ENCODE measurements around the gene ECSIT.
A peak's percentile ranks its signal among the peaks of the same experiment; 100 is the strongest.

The ECSIT gene

DNA sequence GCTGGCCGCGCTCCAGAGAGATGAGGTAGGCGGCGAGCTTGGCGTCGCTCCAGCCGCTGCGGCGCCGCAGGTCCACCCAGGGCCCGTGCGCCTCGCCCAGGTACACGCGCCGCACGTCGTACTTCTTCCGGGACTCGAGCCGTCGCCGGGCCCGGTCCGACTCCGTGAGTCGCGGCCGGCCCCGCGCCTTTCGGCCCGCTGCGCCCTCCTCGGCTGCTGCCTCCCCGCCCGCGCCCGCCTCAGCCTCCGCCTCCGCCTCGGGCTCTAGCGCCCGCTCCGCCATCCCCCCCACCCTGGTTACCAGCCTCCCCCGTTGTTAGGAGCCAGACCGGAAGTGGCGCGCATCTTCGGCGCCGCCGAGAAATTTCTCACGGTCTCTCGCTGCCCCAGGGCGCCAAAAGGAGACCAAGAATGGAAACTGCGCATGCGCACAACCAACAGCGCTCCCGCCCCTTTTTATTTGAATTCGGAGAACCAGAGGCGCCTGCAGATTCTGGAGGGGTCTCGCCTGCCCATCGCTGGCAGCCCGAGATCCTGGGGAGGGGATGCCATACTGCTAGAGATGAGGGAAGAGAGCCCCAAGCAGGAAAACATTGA is 23.3 kb downstream of the ECSIT start, which contains the start of gene ZNF653:
TSS of gene ZNF653 (minus strand) at position 336 of the 597 bp plus-strand sequence. CDS start at position 283, 53 bp downstream.
- DNase-seq (ENCODE audit: low read depth in 1 of 2, low spot score in 1 of 2) = peak; percentile 94 to 96
- no peak for TF ChIP-seq JUND (IDR thresholded peaks at IDR 0.05; ENCODE audit: low read depth)
- in situ Hi-C loops (cut with HindIII; ENCODE audit: low pct_unique_long_range_greater_than_20kb, low sequenced_read_pairs) = no loop called here

GRCh38 chr19:11505032-11505503 is 23.9 kb downstream of the ECSIT start:
- in situ Hi-C loops (cut with HindIII; ENCODE audit: low pct_unique_long_range_greater_than_20kb, low sequenced_read_pairs) = no loop called here
- peak; percentile 89 to 96 for DNase-seq (ENCODE audit: low read depth in 1 of 2, low spot score in 1 of 2)
- no peak for TF ChIP-seq JUND (IDR thresholded peaks at IDR 0.05; ENCODE audit: low read depth)

GRCh38 chr19:11504502-11505031 is 24.4 kb downstream of the ECSIT start:
- no peak for DNase-seq (ENCODE audit: low read depth in 1 of 2, low spot score in 1 of 2)
- in situ Hi-C loops (cut with HindIII; ENCODE audit: low pct_unique_long_range_greater_than_20kb, low sequenced_read_pairs) = no loop called here
- TF ChIP-seq JUND (IDR thresholded peaks at IDR 0.05; ENCODE audit: low read depth) = no peak

- TF ChIP-seq JUND (IDR thresholded peaks at IDR 0.05; ENCODE audit: low read depth) = no peak
- no peak for DNase-seq (ENCODE audit: low read depth in 1 of 2, low spot score in 1 of 2)
- in situ Hi-C loops (cut with HindIII; ENCODE audit: low pct_unique_long_range_greater_than_20kb, low sequenced_read_pairs) = no loop called here
Observed at GRCh38 chr19:11499890-11500420, 29.0 kb downstream of the ECSIT start.

- no peak for TF ChIP-seq JUND (IDR thresholded peaks at IDR 0.05; ENCODE audit: low read depth)
- in situ Hi-C loops (cut with HindIII; ENCODE audit: low pct_unique_long_range_greater_than_20kb, low sequenced_read_pairs) = no loop called here
- no peak for DNase-seq (ENCODE audit: low read depth in 1 of 2, low spot score in 1 of 2)
Observed at GRCh38 chr19:11499220-11499726, 29.7 kb downstream of the ECSIT start.

- in situ Hi-C loops (cut with HindIII; ENCODE audit: low pct_unique_long_range_greater_than_20kb, low sequenced_read_pairs) = no loop called here
- no peak for TF ChIP-seq JUND (IDR thresholded peaks at IDR 0.05; ENCODE audit: low read depth)
Observed at GRCh38 chr19:11496391-11497163, 32.4 kb downstream of the ECSIT start.

GRCh38 chr19:11495885-11496284 is 33.0 kb downstream of the ECSIT start:
- no peak for DNase-seq (ENCODE audit: low read depth in 1 of 2, low spot score in 1 of 2)

More at GRCh38 chr19:11496391-11497163, 32.4 kb downstream of the ECSIT start:
- peak in 1 of 2 experiments; percentile 75 for DNase-seq (ENCODE audit: low read depth in 1 of 2, low spot score in 1 of 2)

DNA sequence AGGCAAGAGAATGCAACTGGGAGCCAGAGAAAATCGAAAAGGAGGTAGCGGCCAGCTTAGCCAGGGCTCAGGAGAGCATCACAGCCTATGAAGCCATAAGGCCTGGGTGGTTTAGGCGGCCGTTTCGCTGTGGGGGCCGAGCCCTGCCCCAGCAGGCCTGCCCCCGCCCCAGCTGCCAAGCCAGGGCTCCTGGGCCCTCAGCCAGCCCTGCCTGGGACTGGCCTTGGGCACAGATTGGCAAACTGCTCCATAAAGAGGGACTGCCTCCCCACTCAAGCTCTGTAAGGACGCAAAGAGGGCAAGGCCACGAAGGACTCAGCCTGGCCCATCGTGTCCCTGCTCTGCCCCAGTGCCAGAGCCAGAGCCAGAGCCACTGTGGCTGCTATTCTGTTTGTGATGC is 33.5 kb downstream of the ECSIT start:
- no peak for TF ChIP-seq JUND (IDR thresholded peaks at IDR 0.05; ENCODE audit: low read depth)
- DNase-seq (ENCODE audit: low read depth in 1 of 2, low spot score in 1 of 2) = no peak
- in situ Hi-C loops (cut with HindIII; ENCODE audit: low pct_unique_long_range_greater_than_20kb, low sequenced_read_pairs) = no loop called here

More at GRCh38 chr19:11495885-11496284, 33.0 kb downstream of the ECSIT start:
- TF ChIP-seq JUND (IDR thresholded peaks at IDR 0.05; ENCODE audit: low read depth) = no peak
- in situ Hi-C loops (cut with HindIII; ENCODE audit: low pct_unique_long_range_greater_than_20kb, low sequenced_read_pairs) = no loop called here

- TF ChIP-seq JUND (IDR thresholded peaks at IDR 0.05; ENCODE audit: low read depth) = no peak
- DNase-seq (ENCODE audit: low read depth in 1 of 2, low spot score in 1 of 2) = no peak
- in situ Hi-C loops (cut with HindIII; ENCODE audit: low pct_unique_long_range_greater_than_20kb, low sequenced_read_pairs) = no loop called here
Observed at GRCh38 chr19:11494634-11495285, 34.2 kb downstream of the ECSIT start.

- DNase-seq (ENCODE audit: low read depth in 1 of 2, low spot score in 1 of 2) = no peak
- TF ChIP-seq JUND (IDR thresholded peaks at IDR 0.05; ENCODE audit: low read depth) = no peak
- in situ Hi-C loops (cut with HindIII; ENCODE audit: low pct_unique_long_range_greater_than_20kb, low sequenced_read_pairs) = no loop called here
Observed at GRCh38 chr19:11489378-11489777, 39.6 kb downstream of the ECSIT start.

DNA sequence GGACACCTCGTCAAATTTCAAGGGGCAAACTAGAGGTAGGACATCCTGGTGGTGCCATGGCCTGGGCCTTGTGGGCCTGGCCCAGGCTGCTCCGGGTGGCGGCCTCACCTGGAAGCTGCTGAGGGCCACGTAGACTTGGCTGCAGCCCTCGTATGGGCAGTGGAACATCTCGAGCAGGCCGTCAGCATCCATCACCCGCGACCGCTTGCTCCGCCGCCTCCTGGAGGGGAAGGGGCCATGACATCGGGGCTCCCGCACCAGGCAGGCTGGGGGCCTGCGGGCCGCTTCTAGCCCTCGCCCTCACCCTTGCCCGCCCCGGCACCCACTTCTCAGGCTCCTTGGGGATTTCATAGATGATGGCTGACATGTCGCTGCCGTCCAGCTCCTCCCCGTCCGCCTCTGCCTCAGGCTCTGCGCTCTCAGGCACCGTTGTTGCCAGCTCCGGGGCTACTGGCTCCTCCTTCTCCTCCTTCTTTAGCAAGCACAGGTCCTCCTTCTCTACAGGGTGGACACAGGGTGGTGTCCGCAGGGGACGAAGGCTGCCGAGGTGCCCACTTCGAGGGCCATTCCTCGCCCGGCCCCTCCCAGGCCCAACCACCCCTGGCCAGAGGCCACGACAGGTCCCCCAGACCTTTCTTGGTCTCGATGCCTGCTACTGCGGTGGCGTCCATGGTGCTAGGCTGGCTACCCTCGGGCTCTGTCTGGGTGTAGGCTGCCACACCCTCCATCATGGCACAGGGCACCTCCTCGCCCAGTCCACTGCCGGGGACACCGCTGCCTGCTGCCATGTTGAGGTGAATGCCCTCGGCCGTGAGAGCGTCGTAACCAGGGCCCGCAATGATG is 42.1 kb downstream of the ECSIT start:
- DNase-seq (ENCODE audit: low read depth in 1 of 2, low spot score in 1 of 2) = no peak
- in situ Hi-C loops (cut with HindIII; ENCODE audit: low pct_unique_long_range_greater_than_20kb, low sequenced_read_pairs) = no loop called here
- no peak for TF ChIP-seq JUND (IDR thresholded peaks at IDR 0.05; ENCODE audit: low read depth)

All from T47D (cell line).